PFSK-1 (cell line): ENCODE results near the gene PRPSAP2.

Source experiments
- POLR2AphosphoS5 ChIP-seq: IDR thresholded peaks from 2 replicates; pipeline ENCODE4 v1.6.1; 2012; ENCODE audit warnings: low read depth, mild to moderate bottlenecking, control low read depth, low read length, moderate library complexity
- TF ChIP-seq, protein P1 (sequence below), 2 experiments: IDR thresholded peaks; 2 replicates each; pipeline versions ENCODE4 v1.6.1 to v1.8.0; 2011 to 2012; ENCODE audit warnings: low read depth in 2 of 2, low read length in 2 of 2, control low read depth in 1 of 2, inconsistent platforms in 1 of 2, mild to moderate bottlenecking in 1 of 2, moderate library complexity in 1 of 2; ENCODE audit not compliant: insufficient read depth in 1 of 2

DNA sequence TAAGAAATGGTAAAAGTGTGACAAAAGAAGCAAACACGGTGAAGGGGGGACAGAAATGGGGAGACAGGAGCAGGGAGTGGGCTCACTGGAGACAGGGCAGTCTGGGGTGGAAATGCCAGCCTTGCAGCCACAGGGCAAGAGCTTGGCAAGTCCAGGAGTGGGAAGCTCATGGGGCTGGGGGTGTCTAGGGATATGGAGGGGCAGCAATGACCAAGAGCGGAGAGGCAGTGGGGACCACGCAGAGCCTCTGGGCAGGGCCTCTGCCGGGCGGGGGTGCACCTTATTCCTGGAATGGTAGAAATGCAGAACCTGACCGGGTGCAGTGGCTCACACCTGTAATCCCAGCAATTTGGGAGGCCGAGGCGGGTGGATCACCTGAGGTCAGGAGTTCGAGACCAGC is 106.6 kb downstream of the PRPSAP2 start:
- TF ChIP-seq POLR2AphosphoS5: no peak
- TF ChIP-seq, protein P1, sequence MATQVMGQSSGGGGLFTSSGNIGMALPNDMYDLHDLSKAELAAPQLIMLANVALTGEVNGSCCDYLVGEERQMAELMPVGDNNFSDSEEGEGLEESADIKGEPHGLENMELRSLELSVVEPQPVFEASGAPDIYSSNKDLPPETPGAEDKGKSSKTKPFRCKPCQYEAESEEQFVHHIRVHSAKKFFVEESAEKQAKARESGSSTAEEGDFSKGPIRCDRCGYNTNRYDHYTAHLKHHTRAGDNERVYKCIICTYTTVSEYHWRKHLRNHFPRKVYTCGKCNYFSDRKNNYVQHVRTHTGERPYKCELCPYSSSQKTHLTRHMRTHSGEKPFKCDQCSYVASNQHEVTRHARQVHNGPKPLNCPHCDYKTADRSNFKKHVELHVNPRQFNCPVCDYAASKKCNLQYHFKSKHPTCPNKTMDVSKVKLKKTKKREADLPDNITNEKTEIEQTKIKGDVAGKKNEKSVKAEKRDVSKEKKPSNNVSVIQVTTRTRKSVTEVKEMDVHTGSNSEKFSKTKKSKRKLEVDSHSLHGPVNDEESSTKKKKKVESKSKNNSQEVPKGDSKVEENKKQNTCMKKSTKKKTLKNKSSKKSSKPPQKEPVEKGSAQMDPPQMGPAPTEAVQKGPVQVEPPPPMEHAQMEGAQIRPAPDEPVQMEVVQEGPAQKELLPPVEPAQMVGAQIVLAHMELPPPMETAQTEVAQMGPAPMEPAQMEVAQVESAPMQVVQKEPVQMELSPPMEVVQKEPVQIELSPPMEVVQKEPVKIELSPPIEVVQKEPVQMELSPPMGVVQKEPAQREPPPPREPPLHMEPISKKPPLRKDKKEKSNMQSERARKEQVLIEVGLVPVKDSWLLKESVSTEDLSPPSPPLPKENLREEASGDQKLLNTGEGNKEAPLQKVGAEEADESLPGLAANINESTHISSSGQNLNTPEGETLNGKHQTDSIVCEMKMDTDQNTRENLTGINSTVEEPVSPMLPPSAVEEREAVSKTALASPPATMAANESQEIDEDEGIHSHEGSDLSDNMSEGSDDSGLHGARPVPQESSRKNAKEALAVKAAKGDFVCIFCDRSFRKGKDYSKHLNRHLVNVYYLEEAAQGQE (IDR thresholded peaks at IDR 0.05; ENCODE audit: insufficient read depth in 1 of 2, low read depth in 2 of 2, low read length in 2 of 2): no peak
